ENCODE data around the gene TEX52. TPM values are rescaled to one million over a fixed set of nuclear protein-coding genes. Genes with fewer than 3 reads are reported as not detected.
"Not testable (repeated sequence)": the region's sequence is repeated elsewhere in the genome, so short reads cannot be mapped to it uniquely, and the experiment has no call there.

TEX52 gene
- total RNA-seq, 1 donor from 2014 or later = not detected

- peaks cover 38% of the 10 kb centered on the region for H3K36me3 Mint-ChIP-seq (ENCODE audit: low read depth)
- intact Hi-C loops (cut with micrococcal nuclease) = loop anchor here (10.0 kb wide), 1 partner anchor 58 kb away; no protein-coding TSS in a partner anchor
- H3K9me3 Mint-ChIP-seq = no peaks in the 10 kb centered on the region
- H3K27me3 Mint-ChIP-seq (ENCODE audit: low read depth) = no peaks in the 10 kb centered on the region
- H3K4me3 Mint-ChIP-seq (ENCODE audit: low read depth) = no peak overlapping the region
- no peak for DNase-seq (ENCODE audit: low spot score)
- H3K27ac Mint-ChIP-seq = no peak overlapping the region
- H3K4me1 Mint-ChIP-seq (ENCODE audit: low read depth) = peaks cover 30% of the 10 kb centered on the region
These were observed 30.1 kb upstream of the TEX52 start for GRCh38 chr12:2886768-2887450.

GRCh38 chr12:2884810-2885209 lies 28.0 kb upstream of the TEX52 start:
- Mint-ChIP-seq H3K27me3 (ENCODE audit: low read depth) (no peaks in the 10 kb centered on the region), H3K4me3 (ENCODE audit: low read depth) (no peak overlapping the region), H3K9me3 (no peaks in the 10 kb centered on the region), H3K36me3 (ENCODE audit: low read depth) (peaks cover 43% of the 10 kb centered on the region), H3K4me1 (ENCODE audit: low read depth) (peaks cover 20% of the 10 kb centered on the region), H3K27ac (peak overlapping the region; percentile 38)
- DNase-seq (ENCODE audit: low spot score) = no peak
- intact Hi-C loops (cut with micrococcal nuclease) = loop anchor here (1.0 to 10.0 kb wide), 2 partner anchors 60 to 156 kb away; no protein-coding TSS in a partner anchor

DNA sequence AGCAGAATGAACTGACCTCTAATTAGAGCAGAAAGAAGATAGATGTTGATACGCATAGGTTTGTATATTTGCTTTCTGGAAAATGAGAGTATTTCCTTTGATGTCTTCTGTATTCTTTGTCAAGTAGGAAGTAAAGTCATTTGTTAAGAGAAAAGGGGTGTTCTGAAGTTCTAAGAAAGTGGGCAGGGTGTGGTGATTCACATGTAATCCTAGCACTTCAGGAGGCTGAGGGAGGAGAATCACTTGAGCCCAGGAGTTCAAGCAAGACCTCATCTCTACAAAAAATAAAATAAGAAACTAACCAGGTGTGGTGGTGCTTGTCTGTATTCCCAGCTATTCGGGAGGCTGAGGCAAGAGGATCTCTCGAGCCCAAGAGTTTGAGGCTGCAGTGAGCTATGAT lies 23.0 kb upstream of the TEX52 start:
- peak overlapping the region; percentile 94 for H3K4me3 Mint-ChIP-seq (ENCODE audit: low read depth)
- H3K9me3 Mint-ChIP-seq = no peaks in the 10 kb centered on the region
- no peaks in the 10 kb centered on the region for H3K27me3 Mint-ChIP-seq (ENCODE audit: low read depth)
- no peak for DNase-seq (ENCODE audit: low spot score)
- peaks cover 30% of the 10 kb centered on the region for H3K4me1 Mint-ChIP-seq (ENCODE audit: low read depth)
- H3K27ac Mint-ChIP-seq = peak overlapping the region; percentile 73
- H3K36me3 Mint-ChIP-seq (ENCODE audit: low read depth) = peaks cover 42% of the 10 kb centered on the region
- intact Hi-C loops (cut with micrococcal nuclease) = loop anchor here (10.0 kb wide), 2 partner anchors 65 to 185 kb away; no protein-coding TSS in a partner anchor

DNA sequence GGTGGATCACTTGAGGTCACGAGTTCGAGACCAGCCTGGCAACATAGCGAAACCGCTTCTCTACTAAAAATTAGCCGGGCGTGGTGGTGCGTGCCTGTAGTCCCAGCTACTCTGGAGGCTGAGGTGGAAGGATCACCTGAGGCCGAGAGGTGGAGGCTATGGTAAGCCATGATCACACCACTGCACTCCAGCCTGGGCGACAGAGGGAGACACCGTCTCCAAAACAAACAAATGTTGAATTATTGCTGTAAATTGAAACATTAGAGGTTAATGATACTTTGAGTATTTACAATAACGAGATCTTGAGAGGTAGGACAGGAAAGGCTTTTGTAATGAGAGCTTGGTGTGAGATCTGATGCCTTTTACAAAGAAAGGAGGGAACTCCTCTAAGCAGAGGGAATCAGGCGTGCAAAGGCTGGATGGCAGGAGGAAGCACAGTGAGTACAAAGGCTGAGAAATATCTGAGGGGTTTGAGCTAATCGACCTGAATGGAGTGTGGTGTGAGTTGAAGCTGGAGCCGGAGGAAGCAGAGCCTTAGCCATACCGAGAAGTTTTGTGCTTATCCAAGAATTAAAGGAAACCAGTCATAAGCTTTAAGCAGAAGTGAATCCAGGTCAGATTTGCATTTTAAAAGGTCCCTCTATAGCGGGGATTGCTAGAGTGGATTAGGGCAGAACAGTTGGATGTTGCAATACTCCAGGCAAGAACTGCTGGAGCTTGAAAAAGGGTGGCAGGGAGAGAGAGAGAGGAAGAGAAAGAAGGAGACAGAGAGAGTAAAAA lies 21.3 kb upstream of the TEX52 start:
- peak overlapping the region; percentile 94 for H3K4me3 Mint-ChIP-seq (ENCODE audit: low read depth)
- H3K9me3 Mint-ChIP-seq = no peaks in the 10 kb centered on the region
- H3K36me3 Mint-ChIP-seq (ENCODE audit: low read depth) = peaks cover 49% of the 10 kb centered on the region
- intact Hi-C loops (cut with micrococcal nuclease) = loop anchor here (1.0 to 10.0 kb wide), 3 partner anchors 12 to 183 kb away; partner anchors contain the start of genes ITFG2 and TULP3
- no peak for DNase-seq (ENCODE audit: low spot score)
- no peaks in the 10 kb centered on the region for H3K27me3 Mint-ChIP-seq (ENCODE audit: low read depth)
- H3K4me1 Mint-ChIP-seq (ENCODE audit: low read depth) = peaks cover 34% of the 10 kb centered on the region
- H3K27ac Mint-ChIP-seq = peak overlapping the region; percentile 98

DNA sequence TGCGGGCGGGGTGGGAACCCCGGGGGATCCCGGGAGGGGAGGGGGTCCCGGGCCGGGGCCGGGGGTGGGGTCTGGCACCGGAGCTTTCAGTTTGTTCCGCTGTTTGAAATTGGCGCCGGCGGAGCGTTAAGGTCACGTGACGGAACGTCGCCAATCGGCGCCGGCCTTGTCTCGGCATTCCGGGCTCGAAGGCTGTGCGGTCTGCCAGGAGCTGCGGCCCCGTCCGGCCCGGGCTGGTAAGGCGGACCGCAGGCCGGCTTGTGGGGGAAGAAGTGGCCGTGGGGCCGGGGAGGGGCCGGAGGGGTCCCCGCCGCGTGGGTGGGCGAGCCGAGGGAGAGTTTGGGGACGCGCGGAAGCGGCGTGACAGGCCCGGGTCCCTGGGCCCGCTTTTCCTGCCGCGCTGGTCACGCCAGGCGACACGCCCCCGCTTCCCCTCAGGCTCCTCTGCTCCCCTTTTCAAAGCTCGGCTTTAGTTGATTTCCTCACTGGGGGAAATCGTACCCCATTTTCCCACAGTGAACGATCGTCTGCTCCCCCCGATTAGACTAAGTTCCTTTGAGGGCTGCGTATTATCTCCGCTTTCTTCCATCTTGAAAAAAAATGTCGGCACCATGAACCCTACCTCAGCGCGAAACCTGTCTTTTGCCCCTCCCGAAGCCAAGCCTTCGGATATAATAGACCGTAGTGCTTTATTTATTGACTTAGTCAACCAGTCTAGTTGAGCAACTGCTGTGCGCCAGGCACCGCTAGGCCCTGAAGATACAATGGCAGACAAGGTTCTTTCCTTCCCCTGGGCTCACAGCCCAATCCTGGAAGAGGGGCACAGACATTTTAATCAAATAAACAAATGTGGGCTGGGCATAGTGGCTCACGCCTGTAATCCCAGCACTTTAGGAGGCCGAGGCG lies 20.5 kb upstream of the TEX52 start, which contains the start of the genes FOXM1 and RHNO1:
TSS of gene FOXM1 (minus strand) at position 128 of the 906 bp plus-strand sequence. CDS start 2,696 bp downstream, outside the sequence.
TSS of gene RHNO1 (plus strand) at position 177 of the 906 bp plus-strand sequence. CDS start 8,144 bp downstream, outside the sequence.
- intact Hi-C loops (cut with micrococcal nuclease) = loop anchor here (1.0 to 10.0 kb wide), 3 partner anchors 13 to 182 kb away; partner anchors contain the start of genes ITFG2 and TULP3
- DNase-seq (ENCODE audit: low spot score) = peak; percentile 87
- Mint-ChIP-seq H3K4me3 (ENCODE audit: low read depth) (peak within 1 kb of the TSS; percentile 95), H3K27me3 (ENCODE audit: low read depth) (no peaks in the 10 kb centered on the region), H3K9me3 (no peaks in the 10 kb centered on the region), H3K36me3 (ENCODE audit: low read depth) (peaks cover 54% of the 10 kb centered on the region), H3K27ac (peak within 1 kb of the TSS; percentile 98), H3K4me1 (ENCODE audit: low read depth) (peaks cover 34% of the 10 kb centered on the region)

GRCh38 chr12:2876431-2877046 lies 19.7 kb upstream of the TEX52 start:
- Mint-ChIP-seq H3K36me3 (ENCODE audit: low read depth) (peaks cover 57% of the 10 kb centered on the region), H3K27me3 (ENCODE audit: low read depth) (no peaks in the 10 kb centered on the region), H3K9me3 (no peaks in the 10 kb centered on the region), H3K4me1 (ENCODE audit: low read depth) (peaks cover 33% of the 10 kb centered on the region), H3K27ac (peak overlapping the region; percentile 92), H3K4me3 (ENCODE audit: low read depth) (peak overlapping the region; percentile 95)
- intact Hi-C loops (cut with micrococcal nuclease) = loop anchor here (1.0 to 10.0 kb wide), 4 partner anchors 8 to 182 kb away; partner anchors contain the start of genes ITFG2 and TULP3
- DNase-seq (ENCODE audit: low spot score) = peak; percentile 21

- Mint-ChIP-seq H3K4me1 (ENCODE audit: low read depth) (peaks cover 18% of the 10 kb centered on the region), H3K27ac (peak overlapping the region; percentile 94), H3K36me3 (ENCODE audit: low read depth) (peaks cover 73% of the 10 kb centered on the region)
- intact Hi-C loops (cut with micrococcal nuclease) = loop anchor here (1.0 to 2.0 kb wide), 2 partner anchors 7 to 56 kb away; partner anchors contain the start of gene ITFG2
- DNase-seq (ENCODE audit: low spot score); H3K27me3 Mint-ChIP-seq (ENCODE audit: low read depth); H3K4me3 Mint-ChIP-seq (ENCODE audit: low read depth); H3K9me3 Mint-ChIP-seq: not testable (repeated sequence)
These were observed 12.3 kb upstream of the TEX52 start for GRCh38 chr12:2868986-2869632.

DNA sequence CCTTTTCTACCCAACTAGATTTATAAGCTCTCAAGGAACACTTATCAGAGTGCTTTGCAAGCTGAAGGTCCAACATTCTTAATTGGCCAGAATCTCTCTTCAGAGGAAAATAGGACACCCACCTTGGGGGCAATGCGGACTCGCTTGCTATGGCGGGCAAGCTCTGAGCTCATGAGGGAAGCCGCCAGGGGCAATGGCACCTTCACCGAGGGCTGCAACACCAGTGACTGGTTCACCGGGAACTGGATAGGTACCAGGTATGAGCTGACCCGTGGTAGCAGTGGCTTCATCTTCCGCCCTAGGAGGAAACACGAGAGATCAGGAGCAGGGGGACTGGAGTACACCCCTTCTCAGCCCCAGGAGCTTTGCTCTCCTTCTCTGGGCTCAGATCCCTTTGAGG lies 7.4 kb upstream of the TEX52 start:
- H3K4me1 Mint-ChIP-seq (ENCODE audit: low read depth) = peaks cover 13% of the 10 kb centered on the region
- DNase-seq (ENCODE audit: low spot score) = no peak
- no peak overlapping the region for H3K27ac Mint-ChIP-seq
- H3K4me3 Mint-ChIP-seq (ENCODE audit: low read depth) = no peak overlapping the region
- no peaks in the 10 kb centered on the region for H3K27me3 Mint-ChIP-seq (ENCODE audit: low read depth)
- no peaks in the 10 kb centered on the region for H3K9me3 Mint-ChIP-seq
- intact Hi-C loops (cut with micrococcal nuclease) = no loop called here
- H3K36me3 Mint-ChIP-seq (ENCODE audit: low read depth) = peaks cover 84% of the 10 kb centered on the region

- intact Hi-C loops (cut with micrococcal nuclease); DNase-seq (ENCODE audit: low spot score); H3K27me3 Mint-ChIP-seq (ENCODE audit: low read depth); H3K9me3 Mint-ChIP-seq; H3K4me3 Mint-ChIP-seq (ENCODE audit: low read depth); H3K27ac Mint-ChIP-seq; H3K4me1 Mint-ChIP-seq (ENCODE audit: low read depth): not testable (repeated sequence)
- peaks cover 82% of the 10 kb centered on the region for H3K36me3 Mint-ChIP-seq (ENCODE audit: low read depth)
These were observed 6.6 kb upstream of the TEX52 start for GRCh38 chr12:2863402-2863801.

DNA sequence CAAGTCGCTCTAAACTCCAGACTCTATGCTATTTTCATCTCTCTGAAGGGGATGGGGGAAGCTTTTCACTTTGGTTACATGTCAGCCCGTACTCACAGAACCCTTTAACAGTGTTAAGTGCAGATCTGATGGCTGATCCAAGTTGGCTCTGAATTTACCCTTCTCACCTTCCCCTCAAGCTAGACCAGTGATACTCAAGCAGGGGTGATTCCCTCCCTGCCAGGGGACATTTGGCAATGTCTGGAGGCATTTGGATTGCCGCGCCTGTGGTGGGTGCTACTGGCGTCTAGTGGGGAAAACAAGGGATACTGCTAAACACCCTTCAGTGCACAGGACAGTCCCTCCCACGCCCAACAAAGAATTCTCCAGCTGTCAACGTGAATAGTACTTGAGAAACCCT lies 6.0 kb upstream of the TEX52 start:
- no peaks in the 10 kb centered on the region for H3K9me3 Mint-ChIP-seq
- peaks cover 4% of the 10 kb centered on the region for H3K4me1 Mint-ChIP-seq (ENCODE audit: low read depth)
- H3K36me3 Mint-ChIP-seq (ENCODE audit: low read depth) = peaks cover 82% of the 10 kb centered on the region
- no peak overlapping the region for H3K4me3 Mint-ChIP-seq (ENCODE audit: low read depth)
- no peak overlapping the region for H3K27ac Mint-ChIP-seq
- DNase-seq (ENCODE audit: low spot score) = no peak
- intact Hi-C loops (cut with micrococcal nuclease) = no loop called here
- H3K27me3 Mint-ChIP-seq (ENCODE audit: low read depth) = no peaks in the 10 kb centered on the region

DNA sequence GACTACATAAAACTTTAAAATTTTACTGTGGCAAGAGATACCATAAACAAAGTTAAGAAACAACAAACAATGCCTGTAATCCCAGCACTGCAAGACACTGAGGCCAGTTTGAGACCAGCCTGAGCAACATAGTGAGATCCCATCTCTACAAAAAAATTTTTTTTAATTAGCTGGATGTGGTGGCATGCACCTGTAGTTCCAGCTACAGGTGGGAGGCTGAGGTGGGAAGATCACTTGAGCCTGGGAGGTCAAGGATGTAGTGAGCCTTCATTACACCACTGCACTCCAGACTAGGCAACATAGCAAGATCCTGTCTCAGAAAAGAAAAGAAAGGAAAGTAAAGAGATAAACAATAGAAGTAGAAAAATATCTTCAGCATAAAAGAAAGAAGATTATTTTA lies 3.3 kb upstream of the TEX52 start:
- Mint-ChIP-seq H3K4me1 (ENCODE audit: low read depth) (peaks cover 1% of the 10 kb centered on the region), H3K9me3 (no peaks in the 10 kb centered on the region), H3K27me3 (ENCODE audit: low read depth) (no peaks in the 10 kb centered on the region), H3K4me3 (ENCODE audit: low read depth) (no peak overlapping the region), H3K36me3 (ENCODE audit: low read depth) (peaks cover 63% of the 10 kb centered on the region), H3K27ac (no peak overlapping the region)
- intact Hi-C loops (cut with micrococcal nuclease) = no loop called here
- DNase-seq (ENCODE audit: low spot score) = no peak

All from activated T-helper 2 cell treated with anti-CD3 and anti-CD28 coated beads, Interferon-gamma antibody, Interleukin-2, Interleukin-4, amounts not matched to agents 10 μg/mL and 5 μg/mL and 100 μg/mL, durations not matched to agents 14 hours and 24 hours and 36 hours (primary cell).